ENCODE data around the gene NEB. TPM values are rescaled to one million over a fixed set of nuclear protein-coding genes. Genes with fewer than 3 reads are reported as not detected.
"Not testable (repeated sequence)": the region's sequence is repeated elsewhere in the genome, so short reads cannot be mapped to it uniquely, and the experiment has no call there.

Gene NEB
- total RNA-seq, 2 experiments from 2014 or later = 0.12 to 0.26 TPM

- H3K4me3 Mint-ChIP-seq; H3K9me3 Mint-ChIP-seq (ENCODE audit: low read depth); DNase-seq; H3K36me3 Mint-ChIP-seq; H3K27me3 Mint-ChIP-seq; H3K4me1 Mint-ChIP-seq; H3K27ac Mint-ChIP-seq; CTCF ChIA-PET; ATAC-seq: not testable (repeated sequence)
These were observed 87.8 kb downstream of the NEB start for GRCh38 chr2:151646512-151646911.

- Mint-ChIP-seq H3K4me3 (no peak overlapping the region), H3K27ac (no peak overlapping the region), H3K9me3 (ENCODE audit: low read depth) (peaks cover 2% of the 10 kb centered on the region), H3K36me3 (peaks cover 2% of the 10 kb centered on the region), H3K4me1 (no peaks in the 10 kb centered on the region), H3K27me3 (no peaks in the 10 kb centered on the region)
- ATAC-seq = no peak
- CTCF ChIA-PET = interaction anchor here (1.1 kb wide), 1 partner anchor 8 kb away, joined by 3 read pairs; no protein-coding TSS in a partner anchor
- DNase-seq = no peak
These were observed 89.7 kb downstream of the NEB start for GRCh38 chr2:151644580-151644979.

GRCh38 chr2:151641895-151642294 lies 92.4 kb downstream of the NEB start:
- not testable (repeated sequence) for H3K4me3 Mint-ChIP-seq; ATAC-seq; H3K27ac Mint-ChIP-seq; DNase-seq; H3K9me3 Mint-ChIP-seq (ENCODE audit: low read depth); H3K36me3 Mint-ChIP-seq; H3K27me3 Mint-ChIP-seq
- peaks cover 24% of the 10 kb centered on the region for H3K4me1 Mint-ChIP-seq
- CTCF ChIA-PET = interaction anchor here (1.0 kb wide), 1 partner anchor 9 kb away, joined by 3 read pairs; no protein-coding TSS in a partner anchor

GRCh38 chr2:151640087-151640486 lies 94.2 kb downstream of the NEB start:
- CTCF ChIA-PET = no interaction called here
- Mint-ChIP-seq H3K4me3 (no peak overlapping the region), H3K36me3 (peaks cover 8% of the 10 kb centered on the region), H3K9me3 (ENCODE audit: low read depth) (no peaks in the 10 kb centered on the region), H3K4me1 (peaks cover 29% of the 10 kb centered on the region), H3K27me3 (no peaks in the 10 kb centered on the region), H3K27ac (no peak overlapping the region)
- ATAC-seq (no peak), DNase-seq (no peak)

GRCh38 chr2:151638990-151639389 lies 95.3 kb downstream of the NEB start:
- H3K36me3 Mint-ChIP-seq = peaks cover 12% of the 10 kb centered on the region
- H3K27ac Mint-ChIP-seq = no peak overlapping the region
- DNase-seq = no peak
- no peak overlapping the region for H3K4me3 Mint-ChIP-seq
- peaks cover 29% of the 10 kb centered on the region for H3K4me1 Mint-ChIP-seq
- H3K9me3 Mint-ChIP-seq (ENCODE audit: low read depth) = peaks cover 3% of the 10 kb centered on the region
- H3K27me3 Mint-ChIP-seq = no peaks in the 10 kb centered on the region
- ATAC-seq = no peak
- CTCF ChIA-PET = no interaction called here

- Mint-ChIP-seq H3K36me3 (peaks cover 13% of the 10 kb centered on the region), H3K27ac (peak overlapping the region; percentile 91), H3K9me3 (ENCODE audit: low read depth) (peaks cover 3% of the 10 kb centered on the region), H3K27me3 (no peaks in the 10 kb centered on the region), H3K4me1 (peaks cover 29% of the 10 kb centered on the region), H3K4me3 (peak overlapping the region; percentile 4)
- ATAC-seq = peak; percentile 39
- peak; percentile 54 for DNase-seq
- CTCF ChIA-PET = interaction anchor here (1.2 kb wide), 1 partner anchor 14 kb away, joined by 3 read pairs; no protein-coding TSS in a partner anchor
These were observed 95.9 kb downstream of the NEB start for GRCh38 chr2:151638191-151638933.

- Mint-ChIP-seq H3K27me3 (no peaks in the 10 kb centered on the region), H3K36me3 (peaks cover 13% of the 10 kb centered on the region), H3K4me1 (peaks cover 32% of the 10 kb centered on the region), H3K27ac (peak overlapping the region; percentile 91), H3K9me3 (ENCODE audit: low read depth) (peaks cover 3% of the 10 kb centered on the region), H3K4me3 (peak overlapping the region; percentile 51)
- DNase-seq (peak; percentile 86), ATAC-seq (peak; percentile 99)
- CTCF ChIA-PET = interaction anchor here (0.8 to 1.3 kb wide), 3 partner anchors 8 to 23 kb away, joined by 3 to 6 read pairs (median 3); no protein-coding TSS in a partner anchor
These were observed 97.0 kb downstream of the NEB start for GRCh38 chr2:151637271-151637781.

- CTCF ChIA-PET = no interaction called here
- no peak overlapping the region for H3K4me3 Mint-ChIP-seq
These were observed 99.4 kb downstream of the NEB start for GRCh38 chr2:151634736-151635467.

GRCh38 chr2:151632993-151633565 lies 101.2 kb downstream of the NEB start:
- Mint-ChIP-seq H3K36me3 (peaks cover 13% of the 10 kb centered on the region), H3K9me3 (ENCODE audit: low read depth) (peaks cover 3% of the 10 kb centered on the region), H3K27ac (no peak overlapping the region), H3K27me3 (no peaks in the 10 kb centered on the region), H3K4me1 (peaks cover 20% of the 10 kb centered on the region), H3K4me3 (no peak overlapping the region)
- DNase-seq (no peak), ATAC-seq (no peak)
- CTCF ChIA-PET = interaction anchor here (0.9 to 1.5 kb wide), 3 partner anchors 9 to 18 kb away, joined by 3 read pairs; no protein-coding TSS in a partner anchor

More at GRCh38 chr2:151634736-151635467, 99.4 kb downstream of the NEB start:
- peaks cover 13% of the 10 kb centered on the region for H3K36me3 Mint-ChIP-seq
- H3K4me1 Mint-ChIP-seq = peaks cover 32% of the 10 kb centered on the region
- DNase-seq (no peak), ATAC-seq (no peak)
- H3K9me3 Mint-ChIP-seq (ENCODE audit: low read depth) = peaks cover 3% of the 10 kb centered on the region
- H3K27ac Mint-ChIP-seq = no peak overlapping the region
- no peaks in the 10 kb centered on the region for H3K27me3 Mint-ChIP-seq

GRCh38 chr2:151630372-151630771 lies 103.9 kb downstream of the NEB start:
- CTCF ChIA-PET = no interaction called here
- DNase-seq (no peak), ATAC-seq (no peak)
- Mint-ChIP-seq H3K27ac (no peak overlapping the region), H3K9me3 (ENCODE audit: low read depth) (peaks cover 3% of the 10 kb centered on the region), H3K4me1 (peaks cover 3% of the 10 kb centered on the region), H3K36me3 (peaks cover 4% of the 10 kb centered on the region), H3K27me3 (no peaks in the 10 kb centered on the region), H3K4me3 (no peak overlapping the region)

- Mint-ChIP-seq H3K36me3 (no peaks in the 10 kb centered on the region), H3K4me1 (no peaks in the 10 kb centered on the region), H3K27me3 (peaks cover 3% of the 10 kb centered on the region), H3K27ac (no peak overlapping the region), H3K4me3 (no peak overlapping the region), H3K9me3 (ENCODE audit: low read depth) (no peaks in the 10 kb centered on the region)
- no peak for ATAC-seq
- CTCF ChIA-PET = no interaction called here
- DNase-seq = no peak
These were observed 106.9 kb downstream of the NEB start for GRCh38 chr2:151627353-151627752.

GRCh38 chr2:151624271-151624670 lies 110.0 kb downstream of the NEB start:
- no peaks in the 10 kb centered on the region for H3K36me3 Mint-ChIP-seq
- H3K27me3 Mint-ChIP-seq = peaks cover 3% of the 10 kb centered on the region
- CTCF ChIA-PET = interaction anchor here (1.0 kb wide), 1 partner anchor 402 kb away, joined by 3 read pairs; no protein-coding TSS in a partner anchor
- H3K4me1 Mint-ChIP-seq = no peaks in the 10 kb centered on the region
- H3K27ac Mint-ChIP-seq = no peak overlapping the region
- ATAC-seq (no peak), DNase-seq (no peak)
- no peaks in the 10 kb centered on the region for H3K9me3 Mint-ChIP-seq (ENCODE audit: low read depth)
- H3K4me3 Mint-ChIP-seq = no peak overlapping the region

- H3K9me3 Mint-ChIP-seq (ENCODE audit: low read depth) = no peaks in the 10 kb centered on the region
- no peak overlapping the region for H3K27ac Mint-ChIP-seq
- no peaks in the 10 kb centered on the region for H3K4me1 Mint-ChIP-seq
- H3K4me3 Mint-ChIP-seq = no peak overlapping the region
- peaks cover 3% of the 10 kb centered on the region for H3K27me3 Mint-ChIP-seq
- ATAC-seq (no peak), DNase-seq (no peak)
- no peaks in the 10 kb centered on the region for H3K36me3 Mint-ChIP-seq
- CTCF ChIA-PET = interaction anchor here (1.0 kb wide), 1 partner anchor 402 kb away, joined by 3 read pairs; no protein-coding TSS in a partner anchor
These were observed 110.6 kb downstream of the NEB start for GRCh38 chr2:151623631-151624030.

Data from activated CD8-positive, alpha-beta memory T cell treated with anti-CD3 and anti-CD28 coated beads, Interleukin-2, amount 10 ng/mL, durations not matched to agents 7 days and 5 days (primary cell).